ENCODE data around the gene ELFN1. TPM values are rescaled to one million over a fixed set of nuclear protein-coding genes. Genes with fewer than 3 reads are reported as not detected.

ELFN1 gene
- total and polyA plus RNA-seq, 2 donors (not counting 3 experiments of a cell fraction or from before 2014, with no cell fraction given): 0.37 to 1.0 TPM

- POLR2A ChIA-PET: no interaction called here
- DNase-seq (ENCODE audit: low read depth, low spot score) (no peak), FAIRE-seq (no peak)
- peaks cover 0 to 1% of the 10 kb centered on the region in 2 experiments for H3K27me3 ChIP-seq (ENCODE audit: control insufficient read depth in 2 of 2, insufficient read depth in 2 of 2, low read length in 2 of 2)
- dilution Hi-C loops (cut with MboI; ENCODE audit: extremely low pct_ligation_motif_present, low sequenced_read_pairs) (no loop called here), intact Hi-C loops (cut with micrococcal nuclease) (loop anchor here (5.0 kb wide), 1 partner anchor 179 kb away; no protein-coding TSS in a partner anchor)
- H3K4me3 ChIP-seq (replicated peaks in 1 of 3; ENCODE audit: insufficient read depth in 1 of 3, low read depth in 1 of 3, low read length in 3 of 3): no peak overlapping the region
- H3K79me2 ChIP-seq (ENCODE audit: control insufficient read depth, insufficient read depth, low read length): no peaks in the 10 kb centered on the region
- no TSS peak for BruUV-seq (replicated peaks)
- H3K4me2 ChIP-seq (ENCODE audit: insufficient read depth, low read length): no peak overlapping the region
- no peaks in the 10 kb centered on the region for H3K9me1 ChIP-seq (replicated peaks; ENCODE audit: control insufficient read depth, extremely low read depth, insufficient read depth, low read length)
- H3K4me1 ChIP-seq (ENCODE audit: control insufficient read depth, extremely low read depth, insufficient read depth, low read length): no peaks in the 10 kb centered on the region
- H4K20me1 ChIP-seq (replicated peaks; ENCODE audit: control insufficient read depth, extremely low read depth, insufficient read depth, low read length): no peaks in the 10 kb centered on the region
- TF ChIP-seq GATA2 (IDR thresholded peaks at IDR 0.05; ENCODE audit: insufficient read depth, insufficient read length, low read depth, low read length) (no peak), MAX (IDR thresholded peaks at IDR 0.05; ENCODE audit: insufficient read depth, insufficient read length) (no peak), JUN (IDR thresholded peaks at IDR 0.05; ENCODE audit: borderline replicate concordance, insufficient read depth, insufficient read length, low read depth) (no peak), MYC (IDR thresholded peaks at IDR 0.05; ENCODE audit: low read depth, low read length) (no peak), CTCF (IDR thresholded peaks at IDR 0.05; ENCODE audit: extremely low read depth in 1 of 2, insufficient read depth in 1 of 2, low read depth in 1 of 2, low read length in 2 of 2) (no peak), FOS (IDR thresholded peaks at IDR 0.05; ENCODE audit: borderline replicate concordance, insufficient read depth, low read length) (no peak), EZH2 (IDR thresholded peaks at IDR 0.05; ENCODE audit: borderline replicate concordance, low read depth, low read length, severe bottlenecking) (no peak), POLR2AphosphoS5 (IDR thresholded peaks at IDR 0.05; ENCODE audit: insufficient read depth, low read depth, low read length) (no peak), POLR2A (IDR thresholded peaks at IDR 0.05; ENCODE audit: low read depth, low read length) (no peak)
- no peak overlapping the region for H3K27ac ChIP-seq (ENCODE audit: insufficient read depth, low read depth, low read length)
- no peaks in the 10 kb centered on the region for H3K9me3 ChIP-seq (replicated peaks; ENCODE audit: control insufficient read depth, insufficient read depth, low read length)
- CTCF ChIA-PET: no interaction called here
- H2AFZ ChIP-seq (ENCODE audit: low read depth, low read length): no peak overlapping the region
- H3K9ac ChIP-seq (replicated peaks; ENCODE audit: extremely low read depth, insufficient read depth, low read length): no peak overlapping the region
- no peaks in the 10 kb centered on the region for H3K36me3 ChIP-seq (ENCODE audit: control insufficient read depth in 2 of 2, extremely low read depth in 1 of 2, insufficient read depth in 2 of 2, low read length in 2 of 2)
These were observed 85.9 kb downstream of the ELFN1 start for GRCh38 chr7:1755783-1756625.

Data from endothelial cell of umbilical vein (primary cell).